ENCODE data around the gene NEIL3. TPM values are rescaled to one million over a fixed set of nuclear protein-coding genes. Genes with fewer than 3 reads are reported as not detected.

The NEIL3 gene
- polyA plus RNA-seq, 1 donor from 2014 or later, result 0.15 TPM

- Histone ChIP-seq H3K27ac (ENCODE audit: low read length) (no peak overlapping the region), H3K36me3 (ENCODE audit: insufficient read depth, low read length) (no peaks in the 10 kb centered on the region), H3K4me2 (ENCODE audit: low read length) (no peak overlapping the region), H3K9ac (ENCODE audit: low read length) (no peak overlapping the region), H4K20me1 (ENCODE audit: insufficient read depth) (no peaks in the 10 kb centered on the region), H3K79me2 (replicated peaks; ENCODE audit: insufficient read depth, low read length) (no peaks in the 10 kb centered on the region), H3K9me3 (ENCODE audit: low read length) (no peaks in the 10 kb centered on the region), H3K9me2 (ENCODE audit: insufficient read depth, low read length) (no peaks in the 10 kb centered on the region), H2AFZ (ENCODE audit: low read depth, low read length) (no peak overlapping the region), H3K27me3 (ENCODE audit: insufficient read depth, low read depth, low read length) (no peaks in the 10 kb centered on the region), H3F3A (ENCODE audit: insufficient read depth, low read length, poor library complexity, severe bottlenecking) (no peaks in the 10 kb centered on the region), H3K4me3 (ENCODE audit: low read length) (no peak overlapping the region)
- TF ChIP-seq REST (IDR thresholded peaks at IDR 0.05; ENCODE audit: borderline replicate concordance), result no peak
- no peak for TF ChIP-seq EP300 (conservative IDR thresholded peaks at IDR 0.05; ENCODE audit: poor library complexity, severe bottlenecking)
- no peak for TF ChIP-seq TAF1 (IDR thresholded peaks at IDR 0.05; ENCODE audit: low read depth)
- no peak for TF ChIP-seq MXI1 (conservative IDR thresholded peaks at IDR 0.05; ENCODE audit: poor library complexity, severe bottlenecking)
- TF ChIP-seq RAD21 (conservative IDR thresholded peaks at IDR 0.05), result no peak
- TF ChIP-seq CTCF (IDR thresholded peaks at IDR 0.05; ENCODE audit: poor library complexity, severe bottlenecking), result no peak
- TF ChIP-seq EZH2 (IDR thresholded peaks at IDR 0.05; ENCODE audit: borderline replicate concordance, insufficient read depth, low read length, poor library complexity, severe bottlenecking), result no peak
- no peak for TF ChIP-seq POLR2AphosphoS5 (IDR thresholded peaks at IDR 0.05)
- TF ChIP-seq SMC3 (conservative IDR thresholded peaks at IDR 0.05; ENCODE audit: poor library complexity), result no peak
Observed at GRCh38 chr4:177332119-177332518, 22.4 kb downstream of the NEIL3 start.

- H3K9ac ChIP-seq (ENCODE audit: low read length), result no peak overlapping the region
- TF ChIP-seq SMC3 (conservative IDR thresholded peaks at IDR 0.05; ENCODE audit: poor library complexity) (peak; percentile 66), POLR2AphosphoS5 (IDR thresholded peaks at IDR 0.05) (no peak), RAD21 (conservative IDR thresholded peaks at IDR 0.05) (peak; percentile 66), CTCF (IDR thresholded peaks at IDR 0.05; ENCODE audit: poor library complexity, severe bottlenecking) (peak; percentile 66), REST (IDR thresholded peaks at IDR 0.05; ENCODE audit: borderline replicate concordance) (no peak), MXI1 (conservative IDR thresholded peaks at IDR 0.05; ENCODE audit: poor library complexity, severe bottlenecking) (no peak)
- no peaks in the 10 kb centered on the region for H3K9me2 ChIP-seq (ENCODE audit: insufficient read depth, low read length)
- H3K36me3 ChIP-seq (ENCODE audit: insufficient read depth, low read length), result no peaks in the 10 kb centered on the region
- H2AFZ ChIP-seq (ENCODE audit: low read depth, low read length), result no peak overlapping the region
- no peaks in the 10 kb centered on the region for H3K9me3 ChIP-seq (ENCODE audit: low read length)
- no peak overlapping the region for H3K4me2 ChIP-seq (ENCODE audit: low read length)
- H3K79me2 ChIP-seq (replicated peaks; ENCODE audit: insufficient read depth, low read length), result no peaks in the 10 kb centered on the region
- no peak overlapping the region for H3K27ac ChIP-seq (ENCODE audit: low read length)
- no peaks in the 10 kb centered on the region for H4K20me1 ChIP-seq (ENCODE audit: insufficient read depth)
- H3K27me3 ChIP-seq (ENCODE audit: insufficient read depth, low read depth, low read length), result no peaks in the 10 kb centered on the region
- no peak overlapping the region for H3K4me3 ChIP-seq (ENCODE audit: low read length)
- H3F3A ChIP-seq (ENCODE audit: insufficient read depth, low read length, poor library complexity, severe bottlenecking), result no peaks in the 10 kb centered on the region
Observed at GRCh38 chr4:177339477-177340374, 30.1 kb downstream of the NEIL3 start.

Measured in neural cell (in vitro differentiated cells).